MCF 10A (cell line): ENCODE measurements around the gene RORB. TPM values are rescaled to one million over a fixed set of nuclear protein-coding genes. Genes with fewer than 3 reads are reported as not detected.

Experiments
- BruUV-seq: library from RNA; stranded (reverse); fragments of 400-500 nt; replicated peaks from 2 replicates; lab custom pipeline; 2021; lab: Mats Ljungman, UMichigan
- CTCF ChIA-PET: fragments of 300-600 bp; sonication (Branson Sonifier 250); formaldehyde crosslinking; extraction: SDS; loops from one replicate; lab custom pipeline; 2021; ENCODE audit warnings: antibody characterized with exemption, inconsistent platforms; lab: Yijun Ruan, JAX
- POLR2A ChIA-PET: fragments of 300-600, 350-650 bp; sonication (Branson Sonifier 250); formaldehyde crosslinking; extraction: SDS; loops from one replicate; lab custom pipeline; 2020; ENCODE audit warnings: antibody characterized with exemption, inconsistent platforms; lab: Yijun Ruan, JAX
- DNase-seq: peaks from one replicate; pipeline ENCODE4 v3.0.0-alpha.2; 2018; ENCODE audit not compliant: unreplicated experiment
- H3K27ac Mint-ChIP-seq: one replicate; pipeline ENCODE4 v1.8.0; 2022; ENCODE audit warnings: mild to moderate bottlenecking, low read depth, mixed read lengths; ENCODE audit not compliant: unreplicated experiment
- H3K27me3 Mint-ChIP-seq: one replicate; pipeline ENCODE4 v1.8.0; 2022; ENCODE audit warnings: mixed read lengths; ENCODE audit not compliant: insufficient read depth, unreplicated experiment
- H3K36me3 Mint-ChIP-seq: one replicate; pipeline ENCODE4 v1.8.0; 2022; ENCODE audit warnings: mild to moderate bottlenecking, moderate library complexity, mixed read lengths; ENCODE audit not compliant: insufficient read depth, unreplicated experiment
- H3K4me1 Mint-ChIP-seq: one replicate; pipeline ENCODE4 v1.8.0; 2022; ENCODE audit warnings: mixed read lengths; ENCODE audit not compliant: insufficient read depth, unreplicated experiment
- H3K4me3 Mint-ChIP-seq: one replicate; pipeline ENCODE4 v1.8.0; 2022; ENCODE audit warnings: mild to moderate bottlenecking, moderate library complexity, mixed read lengths; ENCODE audit not compliant: unreplicated experiment
- H3K9me3 Mint-ChIP-seq: one replicate; pipeline ENCODE4 v1.8.0; 2022; ENCODE audit warnings: mixed read lengths; ENCODE audit not compliant: unreplicated experiment
- CTCF ChIP-seq: fragments of 200-600 bp; IDR thresholded peaks from one replicate; pipeline ENCODE4 v1.8.0; 2022; ENCODE audit warnings: antibody characterized with exemption, mild to moderate bottlenecking; ENCODE audit not compliant: unreplicated experiment
- intact Hi-C: fragments of 100-400 bp; cut with micrococcal nuclease; formaldehyde crosslinking; loops from 2 replicates; pipeline ENCODE4 v1.14.1; 2022
- total RNA-seq: library from RNA; stranded (reverse); gene quantifications from 2 replicates; pipeline ENCODE4 v1.2.3, GENCODE V29; 2022

Gene RORB
- total RNA-seq, 1 experiment from 2014 or later: not detected

GRCh38 chr9:74519419-74519818 lies 22.3 kb downstream of the RORB start:
- intact Hi-C loops: no loop called here
- H3K4me3 Mint-ChIP-seq: no peak overlapping the region
- peaks cover 82% of the 10 kb centered on the region for H3K27me3 Mint-ChIP-seq
- no peaks in the 10 kb centered on the region for H3K36me3 Mint-ChIP-seq
- BruUV-seq: no TSS peak
- ChIA-PET POLR2A (interaction anchor here (0.6 kb wide), 1 partner anchor 733 kb away, joined by 3 read pairs; no protein-coding TSS in a partner anchor), CTCF (no interaction called here)
- no peaks in the 10 kb centered on the region for H3K9me3 Mint-ChIP-seq
- no peaks in the 10 kb centered on the region for H3K4me1 Mint-ChIP-seq
- no peak for TF ChIP-seq CTCF
- DNase-seq: no peak
- no peak overlapping the region for H3K27ac Mint-ChIP-seq

- no peaks in the 10 kb centered on the region for H3K9me3 Mint-ChIP-seq
- H3K36me3 Mint-ChIP-seq: no peaks in the 10 kb centered on the region
- H3K27me3 Mint-ChIP-seq: peaks cover 86% of the 10 kb centered on the region
- DNase-seq: no peak
- no peak overlapping the region for H3K4me3 Mint-ChIP-seq
- no TSS peak for BruUV-seq
- POLR2A ChIA-PET: no interaction called here
- H3K4me1 Mint-ChIP-seq: no peaks in the 10 kb centered on the region
- TF ChIP-seq CTCF: no peak
- CTCF ChIA-PET: interaction anchor here (1.3 kb wide), 1 partner anchor 52 kb away, joined by 3 read pairs; no protein-coding TSS in a partner anchor
- intact Hi-C loops: no loop called here
- H3K27ac Mint-ChIP-seq: no peak overlapping the region
Measured at GRCh38 chr9:74521009-74521408, 23.9 kb downstream of the RORB start.

- intact Hi-C loops: no loop called here
- TF ChIP-seq CTCF: no peak
- BruUV-seq: no TSS peak
- no peaks in the 10 kb centered on the region for H3K4me1 Mint-ChIP-seq
- ChIA-PET CTCF (no interaction called here), POLR2A (no interaction called here)
- no peak overlapping the region for H3K27ac Mint-ChIP-seq
- peaks cover 78% of the 10 kb centered on the region for H3K27me3 Mint-ChIP-seq
- no peaks in the 10 kb centered on the region for H3K36me3 Mint-ChIP-seq
- H3K4me3 Mint-ChIP-seq: no peak overlapping the region
- DNase-seq: no peak
- H3K9me3 Mint-ChIP-seq: no peaks in the 10 kb centered on the region
Measured at GRCh38 chr9:74524289-74524688, 27.2 kb downstream of the RORB start.

GRCh38 chr9:74526215-74526614 lies 29.1 kb downstream of the RORB start:
- ChIA-PET POLR2A (interaction anchor here (0.7 kb wide), 1 partner anchor 8 kb away, joined by 3 read pairs; no protein-coding TSS in a partner anchor), CTCF (interaction anchor here (0.6 to 0.7 kb wide), 3 partner anchors 11 to 46 kb away, joined by 3 to 4 read pairs (median 3); no protein-coding TSS in a partner anchor)
- H3K27ac Mint-ChIP-seq: no peak overlapping the region
- H3K9me3 Mint-ChIP-seq: no peaks in the 10 kb centered on the region
- intact Hi-C loops: no loop called here
- TF ChIP-seq CTCF: no peak
- H3K4me3 Mint-ChIP-seq: no peak overlapping the region
- no peaks in the 10 kb centered on the region for H3K4me1 Mint-ChIP-seq
- no peak for DNase-seq
- no peaks in the 10 kb centered on the region for H3K36me3 Mint-ChIP-seq
- peaks cover 59% of the 10 kb centered on the region for H3K27me3 Mint-ChIP-seq
- no TSS peak for BruUV-seq
